ENCODE measurements around the gene KCNJ12. TPM values are rescaled to one million over a fixed set of nuclear protein-coding genes. Genes with fewer than 3 reads are reported as not detected.
"Not testable (repeated sequence)": the region's sequence is repeated elsewhere in the genome, so short reads cannot be mapped to it uniquely, and the experiment has no call there.

Gene KCNJ12
- total RNA-seq, 2 experiments from 2014 or later: 0.11 TPM; not detected in 1

DNA sequence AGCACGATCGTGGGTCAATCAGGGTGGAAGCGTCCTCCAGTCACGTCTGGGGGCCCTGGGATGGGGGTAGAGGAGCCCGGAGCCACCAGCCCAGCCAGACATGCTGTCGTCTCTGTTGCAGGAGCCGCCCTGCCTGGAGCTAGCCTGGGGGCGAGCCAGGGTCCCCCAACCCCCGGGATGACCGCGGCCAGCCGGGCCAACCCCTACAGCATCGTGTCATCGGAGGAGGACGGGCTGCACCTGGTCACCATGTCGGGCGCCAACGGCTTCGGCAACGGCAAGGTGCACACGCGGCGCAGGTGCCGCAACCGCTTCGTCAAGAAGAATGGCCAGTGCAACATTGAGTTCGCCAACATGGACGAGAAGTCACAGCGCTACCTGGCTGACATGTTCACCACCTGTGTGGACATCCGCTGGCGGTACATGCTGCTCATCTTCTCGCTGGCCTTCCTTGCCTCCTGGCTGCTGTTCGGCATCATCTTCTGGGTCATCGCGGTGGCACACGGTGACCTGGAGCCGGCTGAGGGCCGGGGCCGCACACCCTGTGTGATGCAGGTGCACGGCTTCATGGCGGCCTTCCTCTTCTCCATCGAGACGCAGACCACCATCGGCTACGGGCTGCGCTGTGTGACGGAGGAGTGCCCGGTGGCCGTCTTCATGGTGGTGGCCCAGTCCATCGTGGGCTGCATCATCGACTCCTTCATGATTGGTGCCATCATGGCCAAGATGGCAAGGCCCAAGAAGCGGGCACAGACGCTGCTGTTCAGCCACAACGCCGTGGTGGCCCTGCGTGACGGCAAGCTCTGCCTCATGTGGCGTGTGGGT is 39.2 kb downstream of the KCNJ12 start:
- CTCF ChIA-PET; H3K4me3 Mint-ChIP-seq; intact Hi-C loops (cut with DNase I, micrococcal nuclease); H3K27ac Mint-ChIP-seq; H3K9me3 Mint-ChIP-seq; H3K27me3 Mint-ChIP-seq; DNase-seq; ATAC-seq (ENCODE audit: poor library complexity); H3K27me3 ChIP-seq (ENCODE audit: control insufficient read depth in 1 of 2, insufficient read depth in 2 of 2, low read length in 2 of 2); H3K4me3 ChIP-seq (ENCODE audit: low read length); H3K27ac ChIP-seq (ENCODE audit: low read depth in 1 of 2, low read length in 2 of 2); POLR2A ChIA-PET; H3K36me3 Mint-ChIP-seq (ENCODE audit: low read depth); H3K36me3 ChIP-seq (ENCODE audit: insufficient read depth, low read length): not testable (repeated sequence)
- H3K4me1 Mint-ChIP-seq (ENCODE audit: low read depth): peaks cover 21% of the 10 kb centered on the region
- H3K9me3 ChIP-seq (ENCODE audit: control insufficient read depth in 1 of 2, insufficient read depth in 1 of 2, low read length in 2 of 2): peaks cover 0 to 31% of the 10 kb centered on the region in 2 experiments
- H3K4me1 ChIP-seq (ENCODE audit: insufficient read depth, low read length): peaks cover 18% of the 10 kb centered on the region

GRCh38 chr17:21416471-21416981 is 40.4 kb downstream of the KCNJ12 start:
- H3K27me3 ChIP-seq (ENCODE audit: control insufficient read depth in 1 of 2, insufficient read depth in 2 of 2, low read length in 2 of 2); H3K27me3 Mint-ChIP-seq; POLR2A ChIA-PET; H3K9me3 Mint-ChIP-seq; H3K4me3 Mint-ChIP-seq; ATAC-seq (ENCODE audit: poor library complexity); H3K27ac Mint-ChIP-seq; H3K4me3 ChIP-seq (ENCODE audit: low read length); H3K27ac ChIP-seq (ENCODE audit: low read depth in 1 of 2, low read length in 2 of 2); DNase-seq; CTCF ChIA-PET; intact Hi-C loops (cut with DNase I, micrococcal nuclease); H3K36me3 Mint-ChIP-seq (ENCODE audit: low read depth); H3K36me3 ChIP-seq (ENCODE audit: insufficient read depth, low read length): not testable (repeated sequence)
- peaks cover 23% of the 10 kb centered on the region for H3K4me1 ChIP-seq (ENCODE audit: insufficient read depth, low read length)
- peaks cover 21% of the 10 kb centered on the region for H3K4me1 Mint-ChIP-seq (ENCODE audit: low read depth)
- H3K9me3 ChIP-seq (ENCODE audit: control insufficient read depth in 1 of 2, insufficient read depth in 1 of 2, low read length in 2 of 2): peaks cover 0 to 26% of the 10 kb centered on the region in 2 experiments

- H3K9me3 Mint-ChIP-seq; ATAC-seq (ENCODE audit: poor library complexity); H3K36me3 ChIP-seq (ENCODE audit: insufficient read depth, low read length); intact Hi-C loops (cut with DNase I, micrococcal nuclease); POLR2A ChIA-PET; H3K4me3 Mint-ChIP-seq; H3K27ac ChIP-seq (ENCODE audit: low read depth in 1 of 2, low read length in 2 of 2); H3K36me3 Mint-ChIP-seq (ENCODE audit: low read depth); CTCF ChIA-PET; H3K27me3 ChIP-seq (ENCODE audit: control insufficient read depth in 1 of 2, insufficient read depth in 2 of 2, low read length in 2 of 2); H3K27me3 Mint-ChIP-seq; DNase-seq; H3K4me3 ChIP-seq (ENCODE audit: low read length): not testable (repeated sequence)
- Histone ChIP-seq H3K9me3 (ENCODE audit: control insufficient read depth in 1 of 2, insufficient read depth in 1 of 2, low read length in 2 of 2) (peaks cover 0 to 30% of the 10 kb centered on the region in 2 experiments), H3K4me1 (ENCODE audit: insufficient read depth, low read length) (peaks cover 23% of the 10 kb centered on the region)
- peaks cover 21% of the 10 kb centered on the region for H3K4me1 Mint-ChIP-seq (ENCODE audit: low read depth)
- H3K27ac Mint-ChIP-seq: peak overlapping the region; percentile 95
Measured at GRCh38 chr17:21417349-21417748, 41.2 kb downstream of the KCNJ12 start.

- TF ChIP-seq, protein P1, sequence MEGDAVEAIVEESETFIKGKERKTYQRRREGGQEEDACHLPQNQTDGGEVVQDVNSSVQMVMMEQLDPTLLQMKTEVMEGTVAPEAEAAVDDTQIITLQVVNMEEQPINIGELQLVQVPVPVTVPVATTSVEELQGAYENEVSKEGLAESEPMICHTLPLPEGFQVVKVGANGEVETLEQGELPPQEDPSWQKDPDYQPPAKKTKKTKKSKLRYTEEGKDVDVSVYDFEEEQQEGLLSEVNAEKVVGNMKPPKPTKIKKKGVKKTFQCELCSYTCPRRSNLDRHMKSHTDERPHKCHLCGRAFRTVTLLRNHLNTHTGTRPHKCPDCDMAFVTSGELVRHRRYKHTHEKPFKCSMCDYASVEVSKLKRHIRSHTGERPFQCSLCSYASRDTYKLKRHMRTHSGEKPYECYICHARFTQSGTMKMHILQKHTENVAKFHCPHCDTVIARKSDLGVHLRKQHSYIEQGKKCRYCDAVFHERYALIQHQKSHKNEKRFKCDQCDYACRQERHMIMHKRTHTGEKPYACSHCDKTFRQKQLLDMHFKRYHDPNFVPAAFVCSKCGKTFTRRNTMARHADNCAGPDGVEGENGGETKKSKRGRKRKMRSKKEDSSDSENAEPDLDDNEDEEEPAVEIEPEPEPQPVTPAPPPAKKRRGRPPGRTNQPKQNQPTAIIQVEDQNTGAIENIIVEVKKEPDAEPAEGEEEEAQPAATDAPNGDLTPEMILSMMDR (IDR thresholded peaks at IDR 0.05): no peak
- H3K36me3 Mint-ChIP-seq (ENCODE audit: low read depth): no peaks in the 10 kb centered on the region
- H3K4me3 Mint-ChIP-seq: no peak overlapping the region
- peaks cover 23% of the 10 kb centered on the region for H3K4me1 ChIP-seq (ENCODE audit: insufficient read depth, low read length)
- H3K27me3 Mint-ChIP-seq: no peaks in the 10 kb centered on the region
- H3K4me3 ChIP-seq (ENCODE audit: low read length): no peak overlapping the region
- peaks cover 21% of the 10 kb centered on the region for H3K4me1 Mint-ChIP-seq (ENCODE audit: low read depth)
- H3K9me3 ChIP-seq (ENCODE audit: control insufficient read depth in 1 of 2, insufficient read depth in 1 of 2, low read length in 2 of 2): peaks cover 0 to 31% of the 10 kb centered on the region in 2 experiments
- no peaks in the 10 kb centered on the region for H3K9me3 Mint-ChIP-seq
- no peak overlapping the region for H3K27ac ChIP-seq (ENCODE audit: low read depth in 1 of 2, low read length in 2 of 2)
- CTCF ChIA-PET: interaction anchor here (1.1 kb wide), 1 partner anchor 95 kb away, joined by 3 read pairs; no protein-coding TSS in a partner anchor
- ATAC-seq (ENCODE audit: poor library complexity) (no peak), DNase-seq (no peak)
- intact Hi-C loops (cut with DNase I, micrococcal nuclease): no loop called here
- no peaks in the 10 kb centered on the region for H3K27me3 ChIP-seq (ENCODE audit: control insufficient read depth in 1 of 2, insufficient read depth in 2 of 2, low read length in 2 of 2)
- POLR2A ChIA-PET: no interaction called here
- peak overlapping the region; percentile 95 for H3K27ac Mint-ChIP-seq
- H3K36me3 ChIP-seq (ENCODE audit: insufficient read depth, low read length): no peaks in the 10 kb centered on the region
Measured at GRCh38 chr17:21417921-21418320, 41.8 kb downstream of the KCNJ12 start.
